Caco-2 (cell line): ENCODE data around the gene R3HCC1L. TPM values are rescaled to one million over a fixed set of nuclear protein-coding genes. Genes with fewer than 3 reads are reported as not detected.

Experiments used
- BruUV-seq: library from RNA; stranded (reverse); fragments of 400-500 nt; replicated peaks from 2 replicates; lab custom pipeline; 2021; lab: Mats Ljungman, UMichigan
- CTCF ChIA-PET: fragments of 300-600 bp; sonication (Branson Sonifier 250); formaldehyde crosslinking; loops from one replicate; lab custom pipeline; 2022; ENCODE audit warnings: antibody characterized with exemption; lab: Charles Lee
- POLR2A ChIA-PET: fragments of 300-600 bp; sonication (Branson Sonifier 250); formaldehyde crosslinking; loops from one replicate; lab custom pipeline; 2022; ENCODE audit warnings: antibody characterized with exemption; lab: Charles Lee
- DNase-seq, 2 experiments: peaks; one replicate each; pipeline versions ENCODE4 v3.0.0 to v3.0.0-alpha.2; 2020 to 2022
- H3K27me3 ChIP-seq: replicated peaks from 2 replicates; pipeline ENCODE4 v1.6.0; 2011; ENCODE audit warnings: low read length; ENCODE audit not compliant: control insufficient read depth, insufficient read depth
- H3K36me3 ChIP-seq: 2 replicates; pipeline ENCODE4 v1.5.1; 2011; ENCODE audit warnings: low read length; ENCODE audit not compliant: control insufficient read depth, insufficient read depth
- H3K4me1 ChIP-seq: fragments of 250-450 bp; sonication (Bioruptor Pico); 2 replicates; pipeline ENCODE4 v1.5.1; 2020; ENCODE audit warnings: mild to moderate bottlenecking
- H3K4me3 ChIP-seq: 2 replicates; pipeline ENCODE4 v1.5.1; 2011; ENCODE audit warnings: low read depth, mild to moderate bottlenecking, control low read depth, low read length
- H3K9me3 ChIP-seq: fragments of 250-450 bp; sonication (Bioruptor Pico); 2 replicates; pipeline ENCODE4 v1.5.1; 2020; ENCODE audit warnings: mild to moderate bottlenecking, moderate library complexity
- H3K27ac Mint-ChIP-seq: one replicate; pipeline ENCODE4 v1.8.0; 2022; ENCODE audit warnings: mixed read lengths; ENCODE audit not compliant: unreplicated experiment
- H3K27me3 Mint-ChIP-seq: one replicate; pipeline ENCODE4 v1.8.0; 2022; ENCODE audit warnings: mixed read lengths; ENCODE audit not compliant: insufficient read depth, unreplicated experiment
- H3K36me3 Mint-ChIP-seq: one replicate; pipeline ENCODE4 v1.8.0; 2022; ENCODE audit warnings: mild to moderate bottlenecking, mixed read lengths; ENCODE audit not compliant: insufficient read depth, unreplicated experiment
- H3K4me1 Mint-ChIP-seq: one replicate; pipeline ENCODE4 v1.8.0; 2022; ENCODE audit warnings: low read depth, mixed read lengths; ENCODE audit not compliant: unreplicated experiment
- H3K4me3 Mint-ChIP-seq: one replicate; pipeline ENCODE4 v1.8.0; 2022; ENCODE audit warnings: mild to moderate bottlenecking, moderate library complexity, mixed read lengths; ENCODE audit not compliant: unreplicated experiment
- H3K9me3 Mint-ChIP-seq: one replicate; pipeline ENCODE4 v1.8.0; 2022; ENCODE audit warnings: mixed read lengths; ENCODE audit not compliant: unreplicated experiment
- intact Hi-C: fragments of 100-400 bp; cut with micrococcal nuclease; formaldehyde crosslinking; loops from one replicate; pipeline ENCODE4 v1.10.0; 2022; ENCODE audit not compliant: unreplicated experiment
- total RNA-seq: library from RNA; stranded (reverse); gene quantifications from 2 replicates; pipeline ENCODE4 v1.2.3, GENCODE V29; 2022
- TF ChIP-seq, protein P1 (sequence below), 2 experiments: fragments of 200-600 bp in 1 of 2; IDR thresholded peaks; 1 replicate in 1 of 2; 2 replicates in 1 of 2; pipeline versions ENCODE4 v1.5.1 to v1.8.0; 2011 to 2022; ENCODE audit warnings: antibody characterized with exemption in 1 of 2, control low read depth in 1 of 2, inconsistent platforms in 1 of 2, low read depth in 1 of 2, low read length in 1 of 2, mild to moderate bottlenecking in 1 of 2, moderate library complexity in 1 of 2; ENCODE audit not compliant: insufficient read depth in 1 of 2, severe bottlenecking in 1 of 2, unreplicated experiment in 1 of 2

Gene R3HCC1L
- total RNA-seq, 1 experiment from 2014 or later: 16.5 TPM

- Histone ChIP-seq H3K4me1 (no peaks in the 10 kb centered on the region), H3K4me3 (no peak overlapping the region), H3K36me3 (no peaks in the 10 kb centered on the region), H3K9me3 (no peaks in the 10 kb centered on the region), H3K27me3 (no peaks in the 10 kb centered on the region)
- no peaks in the 10 kb centered on the region for H3K9me3 Mint-ChIP-seq
- POLR2A ChIA-PET: no interaction called here
- CTCF ChIA-PET: interaction anchor here (1.9 kb wide), 1 partner anchor 49 kb away, joined by 4 read pairs; no protein-coding TSS in a partner anchor
- no peak for DNase-seq
- H3K27ac Mint-ChIP-seq: peak overlapping the region; percentile 39
- peaks cover 8% of the 10 kb centered on the region for H3K4me1 Mint-ChIP-seq
- no peaks in the 10 kb centered on the region for H3K27me3 Mint-ChIP-seq
- BruUV-seq: no TSS peak
- H3K36me3 Mint-ChIP-seq: peaks cover 8% of the 10 kb centered on the region
- TF ChIP-seq, protein P1, sequence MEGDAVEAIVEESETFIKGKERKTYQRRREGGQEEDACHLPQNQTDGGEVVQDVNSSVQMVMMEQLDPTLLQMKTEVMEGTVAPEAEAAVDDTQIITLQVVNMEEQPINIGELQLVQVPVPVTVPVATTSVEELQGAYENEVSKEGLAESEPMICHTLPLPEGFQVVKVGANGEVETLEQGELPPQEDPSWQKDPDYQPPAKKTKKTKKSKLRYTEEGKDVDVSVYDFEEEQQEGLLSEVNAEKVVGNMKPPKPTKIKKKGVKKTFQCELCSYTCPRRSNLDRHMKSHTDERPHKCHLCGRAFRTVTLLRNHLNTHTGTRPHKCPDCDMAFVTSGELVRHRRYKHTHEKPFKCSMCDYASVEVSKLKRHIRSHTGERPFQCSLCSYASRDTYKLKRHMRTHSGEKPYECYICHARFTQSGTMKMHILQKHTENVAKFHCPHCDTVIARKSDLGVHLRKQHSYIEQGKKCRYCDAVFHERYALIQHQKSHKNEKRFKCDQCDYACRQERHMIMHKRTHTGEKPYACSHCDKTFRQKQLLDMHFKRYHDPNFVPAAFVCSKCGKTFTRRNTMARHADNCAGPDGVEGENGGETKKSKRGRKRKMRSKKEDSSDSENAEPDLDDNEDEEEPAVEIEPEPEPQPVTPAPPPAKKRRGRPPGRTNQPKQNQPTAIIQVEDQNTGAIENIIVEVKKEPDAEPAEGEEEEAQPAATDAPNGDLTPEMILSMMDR (IDR thresholded peaks at IDR 0.05; ENCODE audit: insufficient read depth in 1 of 2, low read depth in 1 of 2, low read length in 1 of 2, severe bottlenecking in 1 of 2, unreplicated experiment in 1 of 2): no peak
- intact Hi-C loops: loop anchor here (1.0 to 10.0 kb wide), 2 partner anchors 9 to 154 kb away; partner anchors contain the start of gene PYROXD2
- H3K4me3 Mint-ChIP-seq: no peak overlapping the region
Measured at GRCh38 chr10:98260350-98260749, 125.9 kb downstream of the R3HCC1L start.

- CTCF ChIA-PET: interaction anchor here (1.9 kb wide), 1 partner anchor 48 kb away, joined by 4 read pairs; no protein-coding TSS in a partner anchor
- intact Hi-C loops: loop anchor here (1.0 to 10.0 kb wide), 2 partner anchors 9 to 154 kb away; partner anchors contain the start of gene PYROXD2
- H3K36me3 Mint-ChIP-seq: peaks cover 8% of the 10 kb centered on the region
- no peaks in the 10 kb centered on the region for H3K4me1 ChIP-seq
- peaks cover 9% of the 10 kb centered on the region for H3K4me1 Mint-ChIP-seq
- H3K9me3 ChIP-seq: no peaks in the 10 kb centered on the region
- H3K27ac Mint-ChIP-seq: peak overlapping the region; percentile 39
- no TSS peak for BruUV-seq
- TF ChIP-seq, protein P1 (IDR thresholded peaks at IDR 0.05; ENCODE audit: insufficient read depth in 1 of 2, low read depth in 1 of 2, low read length in 1 of 2, severe bottlenecking in 1 of 2, unreplicated experiment in 1 of 2): no peak
- POLR2A ChIA-PET: no interaction called here
- no peak for DNase-seq
- no peaks in the 10 kb centered on the region for H3K27me3 ChIP-seq
- H3K4me3 ChIP-seq: no peak overlapping the region
- H3K4me3 Mint-ChIP-seq: no peak overlapping the region
- no peaks in the 10 kb centered on the region for H3K9me3 Mint-ChIP-seq
- no peaks in the 10 kb centered on the region for H3K27me3 Mint-ChIP-seq
- no peaks in the 10 kb centered on the region for H3K36me3 ChIP-seq
Measured at GRCh38 chr10:98260752-98261151, 126.3 kb downstream of the R3HCC1L start.

DNA sequence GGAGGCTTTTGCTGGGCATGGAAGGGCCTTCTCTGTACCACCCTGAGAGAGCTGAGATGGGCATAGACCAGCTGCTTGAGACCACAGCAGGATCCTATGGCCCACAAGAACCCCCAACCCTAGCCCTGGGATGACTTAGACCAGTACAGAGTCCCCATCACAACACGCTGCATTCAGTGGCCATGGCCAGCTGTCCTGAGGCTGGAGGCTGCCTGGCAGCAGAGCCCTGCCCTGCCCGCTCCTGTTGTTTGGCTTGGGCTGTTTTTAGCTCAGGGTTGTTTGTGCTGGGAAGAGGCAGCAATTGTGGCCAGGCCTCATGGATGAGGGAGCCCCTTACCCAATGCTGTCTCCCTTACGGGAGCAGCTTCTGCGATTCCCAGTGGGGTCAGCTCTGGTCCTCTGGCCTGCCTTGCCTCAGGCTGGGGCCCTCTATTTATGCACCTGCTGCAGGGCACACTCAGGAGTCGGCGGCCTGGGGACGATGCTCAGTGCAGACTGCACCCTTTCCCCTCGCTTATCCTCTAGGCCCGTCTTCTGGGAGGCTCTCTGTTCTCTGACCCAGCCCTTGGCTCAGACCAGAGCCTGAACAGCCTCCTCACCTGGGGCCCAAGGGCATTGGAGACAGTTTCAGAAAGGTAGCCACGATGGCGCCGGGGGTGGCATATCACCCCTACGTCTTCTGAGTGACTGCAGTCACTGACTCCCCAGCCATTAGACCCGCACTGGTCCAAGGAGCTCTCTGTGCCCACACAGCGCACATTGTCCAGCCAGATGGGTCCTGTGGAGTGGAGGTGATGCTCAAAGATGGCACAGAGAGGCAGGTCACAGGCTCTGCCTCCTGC lies 127.2 kb downstream of the R3HCC1L start:
- Histone ChIP-seq H3K4me1 (no peaks in the 10 kb centered on the region; the same call in 1 of the 2 replicates), H3K27me3 (no peaks in the 10 kb centered on the region), H3K9me3 (no peaks in the 10 kb centered on the region), H3K4me3 (no peak overlapping the region), H3K36me3 (no peaks in the 10 kb centered on the region)
- TF ChIP-seq, protein P1 (IDR thresholded peaks at IDR 0.05; ENCODE audit: insufficient read depth in 1 of 2, low read depth in 1 of 2, low read length in 1 of 2, severe bottlenecking in 1 of 2, unreplicated experiment in 1 of 2): no peak
- POLR2A ChIA-PET: no interaction called here
- no peak overlapping the region for H3K27ac Mint-ChIP-seq
- intact Hi-C loops: loop anchor here (1.0 to 10.0 kb wide), 2 partner anchors 48 to 153 kb away; partner anchors contain the start of gene PYROXD2
- peaks cover 18% of the 10 kb centered on the region for H3K4me1 Mint-ChIP-seq
- no peaks in the 10 kb centered on the region for H3K27me3 Mint-ChIP-seq
- no peak for DNase-seq
- H3K9me3 Mint-ChIP-seq: no peaks in the 10 kb centered on the region
- CTCF ChIA-PET: interaction anchor here (1.9 kb wide), 1 partner anchor 48 kb away, joined by 4 read pairs; no protein-coding TSS in a partner anchor
- BruUV-seq: no TSS peak
- peaks cover 8% of the 10 kb centered on the region for H3K36me3 Mint-ChIP-seq
- no peak overlapping the region for H3K4me3 Mint-ChIP-seq
